Measurements from ENCODE around the gene ALDH1B1. TPM values are rescaled to one million over a fixed set of nuclear protein-coding genes. Genes with fewer than 3 reads are reported as not detected.

ALDH1B1 gene
- total RNA-seq, 2 donors from 2014 or later: 195 to 229 TPM

- Histone ChIP-seq H3K27ac (peak overlapping the region; percentile 99 to 100), H3K4me1 (ENCODE audit: control insufficient read depth in 1 of 2, low read depth in 2 of 2) (peaks cover 24 to 73% of the 10 kb centered on the region in 2 donors)
- TF ChIP-seq CTCF (IDR thresholded peaks at IDR 0.05): no peak
These were observed 7.3 kb upstream of the ALDH1B1 start for GRCh38 chr9:38384990-38385848.

DNA sequence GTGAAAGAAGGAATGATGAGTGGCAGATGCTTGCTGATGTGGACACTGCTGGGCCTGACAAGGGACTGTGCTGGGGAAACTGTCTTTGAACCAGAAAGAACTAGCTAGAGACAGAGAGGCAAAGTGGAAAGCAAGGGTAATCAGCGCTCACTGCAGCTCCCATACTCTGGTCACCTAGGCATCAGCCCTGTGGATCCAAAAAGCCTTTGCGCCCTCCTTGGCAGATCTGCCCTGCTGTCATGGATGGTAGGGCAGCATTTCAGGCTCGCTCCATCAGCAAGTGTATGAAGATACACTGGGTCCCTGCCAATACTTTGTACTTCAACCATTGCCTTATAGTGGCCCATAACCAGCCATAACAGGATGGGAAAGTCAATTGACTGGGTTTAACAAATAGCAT, 6.6 kb upstream of the ALDH1B1 start:
- peak overlapping the region; percentile 99 to 100 for H3K27ac ChIP-seq
- no peak overlapping the region for H3K4me3 ChIP-seq
- no peak for TF ChIP-seq CTCF (IDR thresholded peaks at IDR 0.05)
- ATAC-seq (ENCODE audit: insufficient number of reproducible peaks, low FRiP score, low read depth): no peak
- H3K36me3 ChIP-seq: no peaks in the 10 kb centered on the region
- no peaks in the 10 kb centered on the region for H3K27me3 ChIP-seq (replicated peaks; ENCODE audit: insufficient read depth)
- H3K9me3 ChIP-seq: no peaks in the 10 kb centered on the region
- peaks cover 24 to 78% of the 10 kb centered on the region in 2 donors for H3K4me1 ChIP-seq (ENCODE audit: control insufficient read depth in 1 of 2, low read depth in 2 of 2)
- no peak for DNase-seq (ENCODE audit: low spot score)

More at GRCh38 chr9:38384990-38385848, 7.3 kb upstream of the ALDH1B1 start:
- Histone ChIP-seq H3K27me3 (replicated peaks; ENCODE audit: insufficient read depth) (no peaks in the 10 kb centered on the region), H3K36me3 (no peaks in the 10 kb centered on the region), H3K9me3 (no peaks in the 10 kb centered on the region), H3K4me3 (no peak overlapping the region)
- DNase-seq (ENCODE audit: low spot score) (no peak), ATAC-seq (ENCODE audit: insufficient number of reproducible peaks, low FRiP score, low read depth) (no peak)

DNA sequence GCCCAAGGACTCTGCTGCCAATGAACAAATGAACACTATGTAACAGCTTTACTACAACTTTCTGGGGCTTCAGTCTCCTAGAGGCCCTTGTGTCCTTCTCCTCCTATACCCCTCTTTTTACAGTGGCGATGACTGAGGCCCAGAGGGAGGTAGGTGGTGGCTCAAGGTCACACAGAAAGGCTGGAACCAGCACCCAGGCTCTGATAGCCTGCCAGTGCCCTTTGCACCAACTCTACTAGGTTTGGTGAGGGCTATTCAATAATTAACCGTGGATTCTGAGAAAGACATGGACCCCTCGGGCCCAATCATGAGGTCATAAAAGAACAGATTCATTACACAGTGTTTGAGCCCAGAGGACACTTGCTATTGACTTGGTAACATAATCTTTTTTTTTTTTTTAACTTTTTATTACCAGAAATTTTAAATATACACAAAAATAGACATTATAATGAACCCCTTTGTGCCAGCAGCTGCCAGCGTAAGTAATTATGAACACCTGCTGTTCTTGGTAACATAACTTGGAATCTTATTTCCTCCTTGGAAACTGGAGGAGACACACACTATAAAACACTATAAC, 6.1 kb upstream of the ALDH1B1 start:
- Histone ChIP-seq H3K27ac (peak overlapping the region; percentile 99 to 100), H3K36me3 (no peaks in the 10 kb centered on the region), H3K4me1 (ENCODE audit: control insufficient read depth in 1 of 2, low read depth in 2 of 2) (peaks cover 23 to 78% of the 10 kb centered on the region in 2 donors), H3K4me3 (no peak overlapping the region), H3K27me3 (replicated peaks; ENCODE audit: insufficient read depth) (no peaks in the 10 kb centered on the region), H3K9me3 (no peaks in the 10 kb centered on the region)
- no peak for TF ChIP-seq CTCF (IDR thresholded peaks at IDR 0.05)
- DNase-seq (ENCODE audit: low spot score) (no peak), ATAC-seq (ENCODE audit: insufficient number of reproducible peaks, low FRiP score, low read depth) (no peak)

DNA sequence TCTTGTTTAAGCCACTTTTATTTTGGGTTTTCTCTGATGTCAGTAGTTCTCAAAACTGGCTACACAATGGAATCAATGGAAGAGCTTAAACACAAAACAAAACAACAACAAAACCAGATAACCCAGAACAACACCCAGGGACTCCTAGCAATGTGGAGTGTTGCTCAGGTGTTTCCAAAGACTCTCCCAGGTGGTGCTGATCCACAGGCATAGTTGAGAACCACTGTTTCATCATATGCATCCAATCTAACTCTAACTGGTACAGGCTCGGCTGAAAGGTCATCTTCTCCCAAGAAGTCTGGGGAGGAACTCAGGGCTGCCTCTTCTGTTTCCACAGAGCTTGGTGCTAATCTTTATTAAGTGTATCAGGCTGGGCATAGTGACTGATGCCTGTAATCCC, 5.4 kb upstream of the ALDH1B1 start:
- H3K36me3 ChIP-seq: no peaks in the 10 kb centered on the region
- DNase-seq (ENCODE audit: low spot score) (no peak), ATAC-seq (ENCODE audit: insufficient number of reproducible peaks, low FRiP score, low read depth) (no peak)
- no peak for TF ChIP-seq CTCF (IDR thresholded peaks at IDR 0.05)
- no peak overlapping the region for H3K4me3 ChIP-seq
- H3K4me1 ChIP-seq (ENCODE audit: control insufficient read depth in 1 of 2, low read depth in 2 of 2): peaks cover 30 to 78% of the 10 kb centered on the region in 2 donors
- no peaks in the 10 kb centered on the region for H3K9me3 ChIP-seq
- peak overlapping the region; percentile 99 to 100 for H3K27ac ChIP-seq
- no peaks in the 10 kb centered on the region for H3K27me3 ChIP-seq (replicated peaks; ENCODE audit: insufficient read depth)

DNA sequence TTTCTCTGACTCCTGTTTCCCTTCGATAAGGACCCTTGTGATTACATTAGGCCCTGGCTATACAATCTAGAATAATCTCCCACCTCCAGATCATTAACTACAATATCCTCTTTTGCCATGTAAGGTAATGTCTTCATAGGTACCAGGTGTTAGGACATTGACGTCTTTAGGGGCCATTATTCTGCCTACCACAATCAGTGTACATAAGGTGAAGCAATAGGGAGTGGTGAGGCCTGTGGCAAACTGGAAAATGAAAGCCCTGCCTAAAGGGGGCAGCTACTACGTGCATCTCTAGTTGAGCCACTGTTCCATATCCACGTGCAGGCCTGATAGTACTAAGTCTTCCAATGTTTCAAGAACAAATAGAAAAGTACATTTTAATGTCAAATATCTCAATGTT, 4.8 kb upstream of the ALDH1B1 start:
- ATAC-seq (ENCODE audit: insufficient number of reproducible peaks, low FRiP score, low read depth) (no peak), DNase-seq (ENCODE audit: low spot score) (no peak)
- H3K27ac ChIP-seq: peak overlapping the region; percentile 99 to 100
- no peak for TF ChIP-seq CTCF (IDR thresholded peaks at IDR 0.05)
- H3K27me3 ChIP-seq (replicated peaks; ENCODE audit: insufficient read depth): no peaks in the 10 kb centered on the region
- peaks cover 25 to 73% of the 10 kb centered on the region in 2 donors for H3K4me1 ChIP-seq (ENCODE audit: control insufficient read depth in 1 of 2, low read depth in 2 of 2)
- H3K36me3 ChIP-seq: no peaks in the 10 kb centered on the region
- H3K4me3 ChIP-seq: no peak overlapping the region
- H3K9me3 ChIP-seq: no peaks in the 10 kb centered on the region

Measured in thoracic aorta (tissue), 2 donors.